ENCODE data around the gene LMOD3.

Gene LMOD3

GRCh38 chr3:69090021-69090420 lies 32.4 kb downstream of the LMOD3 start:
- TF ChIP-seq CTCF (IDR thresholded peaks at IDR 0.05; ENCODE audit: low read length, missing control alignments), result no peak
- DNase-seq (ENCODE audit: low read depth), result peak; percentile 78
- H3K4me3 ChIP-seq (replicated peaks; ENCODE audit: low read depth, low read length), result no peak overlapping the region

GRCh38 chr3:69088063-69088462 lies 34.3 kb downstream of the LMOD3 start:
- DNase-seq (ENCODE audit: low read depth), result peak; percentile 51
- TF ChIP-seq CTCF (IDR thresholded peaks at IDR 0.05; ENCODE audit: low read length, missing control alignments), result peak; percentile 0
- H3K4me3 ChIP-seq (replicated peaks; ENCODE audit: low read depth, low read length), result peak overlapping the region; percentile 26

- no peak for DNase-seq (ENCODE audit: low read depth)
- peak overlapping the region; percentile 98 for H3K4me3 ChIP-seq (replicated peaks; ENCODE audit: low read depth, low read length)
- no peak for TF ChIP-seq CTCF (IDR thresholded peaks at IDR 0.05; ENCODE audit: low read length, missing control alignments)
Measured at GRCh38 chr3:69087030-69087791, 35.2 kb downstream of the LMOD3 start.

- no peak for TF ChIP-seq CTCF (IDR thresholded peaks at IDR 0.05; ENCODE audit: low read length, missing control alignments)
Measured at GRCh38 chr3:69085833-69086722, 36.3 kb downstream of the LMOD3 start.

GRCh38 chr3:69085168-69085832 lies 37.1 kb downstream of the LMOD3 start:
- H3K4me3 ChIP-seq (replicated peaks; ENCODE audit: low read depth, low read length), result peak overlapping the region; percentile 98
- no peak for DNase-seq (ENCODE audit: low read depth)
- TF ChIP-seq CTCF (IDR thresholded peaks at IDR 0.05; ENCODE audit: low read length, missing control alignments), result no peak

More at GRCh38 chr3:69085833-69086722, 36.3 kb downstream of the LMOD3 start:
- peak; percentile 95 for DNase-seq (ENCODE audit: low read depth)
- peak overlapping the region; percentile 98 for H3K4me3 ChIP-seq (replicated peaks; ENCODE audit: low read depth, low read length)

DNA sequence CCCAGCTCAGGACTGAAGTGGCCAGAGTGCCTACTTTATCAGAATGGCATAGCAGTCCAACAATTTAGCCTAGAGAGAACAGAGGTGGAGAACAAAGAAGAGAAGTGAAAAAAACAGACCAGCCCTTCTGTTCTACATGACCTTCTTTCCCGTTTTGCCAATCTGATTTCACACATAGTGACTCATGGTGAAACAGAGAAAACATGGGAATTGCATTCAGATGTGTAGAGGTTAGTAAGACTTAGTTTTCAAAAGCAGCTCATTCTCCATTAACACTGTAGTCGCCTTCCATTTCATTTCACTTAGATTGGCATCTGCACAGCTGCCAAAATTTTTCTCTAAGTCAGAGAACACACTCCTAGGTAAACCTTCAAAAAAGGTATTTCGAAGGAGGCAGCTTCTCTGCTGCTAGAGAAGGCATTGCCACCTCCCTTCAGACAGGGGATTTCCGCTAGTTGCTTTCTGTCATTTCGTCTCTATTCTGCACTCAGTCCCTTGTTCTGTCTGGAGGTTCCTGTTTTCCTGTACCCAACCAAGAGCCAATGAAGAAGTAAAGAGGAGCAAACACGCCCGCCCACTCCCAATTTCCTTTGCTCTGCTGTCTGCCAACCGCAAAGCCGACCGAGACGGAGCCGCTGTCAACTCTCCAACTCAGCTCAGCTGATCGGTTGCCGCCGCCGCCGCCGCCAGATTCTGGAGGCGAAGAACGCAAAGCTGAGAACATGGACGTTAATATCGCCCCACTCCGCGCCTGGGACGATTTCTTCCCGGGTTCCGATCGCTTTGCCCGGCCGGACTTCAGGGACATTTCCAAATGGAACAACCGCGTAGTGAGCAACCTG lies 37.8 kb downstream of the LMOD3 start, which contains the start of gene ARL6IP5:
Gene ARL6IP5 (plus strand): TSS at position 612 of the 842 bp plus-strand sequence. CDS start 111 bp downstream, at position 723.
- H3K4me3 ChIP-seq (replicated peaks; ENCODE audit: low read depth, low read length), result peak within 1 kb of the TSS; percentile 98
- TF ChIP-seq CTCF (IDR thresholded peaks at IDR 0.05; ENCODE audit: low read length, missing control alignments), result no peak
- peak; percentile 95 for DNase-seq (ENCODE audit: low read depth)
